ENCODE results near the gene NCAM2.

GRCh38 chr21:20949884-20950283, 48.3 kb upstream of the NCAM2 start:
- TF ChIP-seq POLR2A (IDR thresholded peaks at IDR 0.05) (no peak), CTCF (IDR thresholded peaks at IDR 0.05) (no peak)

Data from thyroid gland (tissue), 4 donors.